ENCODE data around the gene PABPN1L. TPM values are rescaled to one million over a fixed set of nuclear protein-coding genes. Genes with fewer than 3 reads are reported as not detected.
"Not testable (repeated sequence)": the region's sequence is repeated elsewhere in the genome, so short reads cannot be mapped to it uniquely, and the experiment has no call there.

Gene PABPN1L
- total RNA-seq, 1 experiment from 2014 or later: not detected

DNA sequence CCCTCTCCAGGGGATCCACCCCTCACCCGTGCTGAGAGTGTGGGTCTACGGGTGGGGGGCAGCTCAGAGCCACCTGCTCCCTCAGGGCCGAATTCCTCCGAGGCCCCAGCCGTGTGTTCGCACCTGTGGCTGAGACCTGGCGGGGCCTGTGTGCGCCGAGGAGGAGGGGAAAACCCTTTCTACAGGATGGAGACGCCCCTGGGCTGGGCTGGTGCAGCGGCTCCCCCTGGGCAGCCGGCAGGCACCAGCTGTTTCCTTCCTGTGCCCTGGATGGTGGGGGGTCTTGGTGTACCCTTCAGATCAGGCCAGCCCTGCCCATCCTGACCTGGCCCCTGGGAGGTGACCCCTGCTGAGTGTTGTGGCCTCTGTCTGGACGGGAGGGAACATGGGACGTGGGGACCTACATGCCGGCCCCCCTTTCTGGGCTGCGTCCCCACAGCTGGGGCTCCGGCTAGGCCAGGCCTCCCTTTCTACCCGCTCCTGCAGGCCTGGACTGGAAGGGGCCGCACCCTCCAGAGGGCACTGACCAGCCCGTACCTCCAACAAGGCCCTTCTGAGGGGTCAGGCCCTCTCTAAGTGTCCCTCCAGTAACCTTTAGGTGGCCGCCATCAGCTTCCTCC is 28.3 kb upstream of the PABPN1L start:
- Histone ChIP-seq H3K27me3 (replicated peaks; ENCODE audit: control insufficient read depth, insufficient read depth, low read length) (no peaks in the 10 kb centered on the region), H3K4me1 (no peaks in the 10 kb centered on the region), H3K4me3 (ENCODE audit: low read depth, low read length) (no peak overlapping the region), H3K36me3 (ENCODE audit: control insufficient read depth, insufficient read depth, low read length) (no peaks in the 10 kb centered on the region), H3K9me3 (no peaks in the 10 kb centered on the region)
- no peaks in the 10 kb centered on the region for H3K9me3 Mint-ChIP-seq (ENCODE audit: unreplicated experiment)
- intact Hi-C loops (cut with micrococcal nuclease; ENCODE audit: unreplicated experiment): no loop called here
- no peak overlapping the region for H3K27ac Mint-ChIP-seq (ENCODE audit: unreplicated experiment)
- H3K36me3 Mint-ChIP-seq (ENCODE audit: insufficient read depth, unreplicated experiment): peaks cover 3% of the 10 kb centered on the region
- no peak overlapping the region for H3K4me3 Mint-ChIP-seq (ENCODE audit: unreplicated experiment)
- TF ChIP-seq CTCF (IDR thresholded peaks at IDR 0.05; ENCODE audit: insufficient read depth in 1 of 2, low read depth in 1 of 2, low read length in 1 of 2, severe bottlenecking in 1 of 2, unreplicated experiment in 1 of 2): no peak
- CTCF ChIA-PET: no interaction called here
- H3K4me1 Mint-ChIP-seq (ENCODE audit: low read depth, unreplicated experiment): no peaks in the 10 kb centered on the region
- no TSS peak for BruUV-seq (replicated peaks)
- POLR2A ChIA-PET: interaction anchor here (0.5 kb wide), 1 partner anchor 38 kb away, joined by 3 read pairs; the partner anchor contains the start of genes GALNS and TRAPPC2L
- H3K27me3 Mint-ChIP-seq (ENCODE audit: insufficient read depth, unreplicated experiment): peaks cover 6% of the 10 kb centered on the region
- DNase-seq: no peak

- H3K4me3 Mint-ChIP-seq (ENCODE audit: unreplicated experiment); H3K9me3 Mint-ChIP-seq (ENCODE audit: unreplicated experiment); H3K36me3 Mint-ChIP-seq (ENCODE audit: insufficient read depth, unreplicated experiment); DNase-seq; CTCF ChIA-PET; POLR2A ChIA-PET; BruUV-seq (replicated peaks); H3K9me3 ChIP-seq; H3K4me3 ChIP-seq (ENCODE audit: low read depth, low read length); intact Hi-C loops (cut with micrococcal nuclease; ENCODE audit: unreplicated experiment); H3K4me1 Mint-ChIP-seq (ENCODE audit: low read depth, unreplicated experiment); H3K27ac Mint-ChIP-seq (ENCODE audit: unreplicated experiment); H3K4me1 ChIP-seq; H3K27me3 ChIP-seq (replicated peaks; ENCODE audit: control insufficient read depth, insufficient read depth, low read length); H3K27me3 Mint-ChIP-seq (ENCODE audit: insufficient read depth, unreplicated experiment); H3K36me3 ChIP-seq (ENCODE audit: control insufficient read depth, insufficient read depth, low read length): not testable (repeated sequence)
Observed at GRCh38 chr16:88894266-88894665, 27.8 kb upstream of the PABPN1L start.

GRCh38 chr16:88893127-88893968 is 26.9 kb upstream of the PABPN1L start:
- H3K4me3 ChIP-seq (ENCODE audit: low read depth, low read length): no peak overlapping the region
- H3K9me3 ChIP-seq: no peaks in the 10 kb centered on the region
- ChIA-PET POLR2A (no interaction called here), CTCF (no interaction called here)
- TF ChIP-seq CTCF (IDR thresholded peaks at IDR 0.05; ENCODE audit: insufficient read depth in 1 of 2, low read depth in 1 of 2, low read length in 1 of 2, severe bottlenecking in 1 of 2, unreplicated experiment in 1 of 2): no peak
- H3K9me3 Mint-ChIP-seq (ENCODE audit: unreplicated experiment): no peaks in the 10 kb centered on the region
- intact Hi-C loops (cut with micrococcal nuclease; ENCODE audit: unreplicated experiment): no loop called here
- H3K36me3 ChIP-seq (ENCODE audit: control insufficient read depth, insufficient read depth, low read length): no peaks in the 10 kb centered on the region
- H3K27ac Mint-ChIP-seq (ENCODE audit: unreplicated experiment): no peak overlapping the region
- no TSS peak for BruUV-seq (replicated peaks)
- H3K36me3 Mint-ChIP-seq (ENCODE audit: insufficient read depth, unreplicated experiment): peaks cover 7% of the 10 kb centered on the region
- no peak overlapping the region for H3K4me3 Mint-ChIP-seq (ENCODE audit: unreplicated experiment)
- H3K4me1 ChIP-seq: no peaks in the 10 kb centered on the region
- no peaks in the 10 kb centered on the region for H3K27me3 ChIP-seq (replicated peaks; ENCODE audit: control insufficient read depth, insufficient read depth, low read length)
- no peak for DNase-seq
- H3K4me1 Mint-ChIP-seq (ENCODE audit: low read depth, unreplicated experiment): no peaks in the 10 kb centered on the region
- H3K27me3 Mint-ChIP-seq (ENCODE audit: insufficient read depth, unreplicated experiment): peaks cover 2% of the 10 kb centered on the region
